HG02981 (cell line): ENCODE data around the gene CMSS1.
"Not testable (repeated sequence)": the region's sequence is repeated elsewhere in the genome, so short reads cannot be mapped to it uniquely, and the experiment has no call there.

Experiments used
- ATAC-seq: cut with Tn5 transposase; IDR thresholded peaks from one replicate; pipeline ENCODE4 v1.9.1; 2021; ENCODE audit warnings: mild to moderate bottlenecking, moderate library complexity; ENCODE audit not compliant: unreplicated experiment

The CMSS1 gene

DNA sequence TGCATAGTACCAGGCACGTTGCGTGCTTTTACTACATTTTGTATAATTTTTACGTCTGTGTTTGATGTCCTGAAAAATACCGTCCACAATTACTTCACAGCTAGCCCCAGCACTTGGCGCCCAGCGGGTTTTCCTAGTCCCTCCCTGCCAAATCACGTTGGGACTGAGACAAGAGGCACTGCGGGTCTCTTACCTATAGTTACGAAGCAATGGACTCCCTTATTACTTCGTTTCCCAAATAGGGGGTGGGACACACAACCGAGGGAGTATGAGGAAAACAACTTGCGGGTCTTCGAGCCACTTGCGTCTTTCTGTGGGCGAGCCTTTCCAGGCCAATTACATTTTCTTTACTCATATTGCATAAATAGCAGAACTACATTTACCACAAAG lies 620 bp upstream of the CMSS1 start:
- no peak for ATAC-seq

DNA sequence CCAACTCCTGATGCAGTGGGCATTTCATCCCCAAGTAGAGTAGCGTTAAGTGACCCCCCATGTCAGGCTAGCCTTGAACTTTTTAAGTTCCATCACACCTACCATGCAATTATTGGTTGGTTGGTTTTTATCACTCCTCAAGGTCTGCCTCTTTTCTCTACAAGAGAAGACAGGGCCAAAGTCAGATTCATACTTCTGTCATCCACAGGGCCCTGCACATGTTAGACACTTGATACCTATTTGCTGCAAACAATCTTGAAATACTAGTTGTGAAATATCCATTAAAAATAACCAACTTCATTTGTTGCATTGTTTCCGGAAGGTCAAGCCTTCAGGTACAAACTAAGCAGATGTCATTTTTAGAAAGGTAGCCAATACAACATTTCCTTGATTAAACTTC lies 1.2 kb downstream of the CMSS1 start:
- ATAC-seq = no peak

DNA sequence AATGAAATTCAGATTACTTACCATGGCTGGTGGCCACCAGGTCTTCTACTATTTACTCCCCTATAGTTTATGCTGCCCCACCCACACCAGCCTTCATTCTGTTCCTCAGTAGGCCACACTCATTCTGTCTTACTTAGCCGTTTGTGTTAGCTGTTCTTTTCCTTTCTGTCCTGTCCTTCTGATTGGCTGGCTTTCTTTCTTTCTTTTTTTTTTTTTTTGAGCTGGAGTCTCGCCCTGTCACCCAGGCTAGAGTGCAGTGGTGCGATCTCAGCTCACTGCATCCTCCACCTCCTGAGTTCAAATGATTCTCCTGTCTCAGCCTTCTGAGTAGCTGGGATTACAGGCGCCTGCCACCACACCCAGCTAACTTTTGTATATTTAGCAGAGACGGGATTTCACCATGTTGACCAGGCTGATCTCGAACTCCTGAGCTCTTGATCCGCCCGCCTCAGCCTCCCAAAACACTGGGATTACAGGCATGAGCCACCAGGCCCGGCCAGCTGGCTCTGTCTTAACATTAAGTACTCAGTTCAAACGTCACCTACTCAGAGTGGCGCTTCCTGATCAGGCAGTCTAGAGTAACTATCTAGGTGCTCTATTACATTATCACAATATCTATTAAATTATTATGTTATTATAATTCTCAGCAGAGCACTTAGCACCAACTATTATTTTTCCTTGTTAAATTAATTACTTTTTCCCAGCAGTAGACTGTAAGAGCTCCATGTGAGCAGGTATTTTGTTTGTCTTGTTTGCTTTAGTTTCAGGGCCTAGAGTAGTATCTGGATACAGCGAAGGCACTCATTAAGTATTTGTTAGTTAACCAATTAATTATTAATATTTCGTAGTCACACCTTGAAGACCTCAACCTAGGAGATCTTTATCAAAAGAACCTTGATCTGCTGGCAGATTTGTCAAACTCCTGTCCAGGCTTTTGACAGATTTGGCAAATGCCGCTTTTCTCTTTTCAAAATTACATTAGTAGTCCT lies 6.4 kb downstream of the CMSS1 start:
- no peak for ATAC-seq

DNA sequence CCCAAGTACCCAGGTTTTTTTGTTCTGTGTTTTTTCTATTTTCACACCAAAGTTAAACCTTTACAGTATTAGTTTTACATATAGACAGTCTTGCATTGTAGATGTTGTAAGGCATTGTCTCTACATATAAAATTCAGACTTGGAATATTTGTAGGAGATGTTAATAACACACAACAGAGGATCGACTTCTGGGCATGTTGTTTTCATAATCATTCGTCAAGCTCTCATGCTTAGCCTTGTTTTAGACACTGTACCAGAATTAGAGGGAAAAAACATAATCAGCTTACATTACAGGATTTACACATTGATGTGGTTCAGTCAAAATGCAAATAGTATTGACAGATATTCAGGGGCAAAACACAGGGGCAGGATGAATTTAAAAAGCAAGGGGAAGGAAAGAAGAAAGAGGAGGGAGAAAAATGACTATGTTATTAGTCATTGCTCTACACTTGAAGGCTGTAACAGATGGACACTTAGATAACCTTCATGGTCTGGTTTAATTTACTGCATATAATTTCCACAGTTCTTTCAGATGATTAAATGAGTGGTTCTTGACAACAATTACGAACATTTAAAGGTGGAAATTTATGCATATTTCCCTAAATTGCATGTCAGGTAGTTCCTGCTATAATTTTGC lies 7.5 kb downstream of the CMSS1 start:
- ATAC-seq = no peak

DNA sequence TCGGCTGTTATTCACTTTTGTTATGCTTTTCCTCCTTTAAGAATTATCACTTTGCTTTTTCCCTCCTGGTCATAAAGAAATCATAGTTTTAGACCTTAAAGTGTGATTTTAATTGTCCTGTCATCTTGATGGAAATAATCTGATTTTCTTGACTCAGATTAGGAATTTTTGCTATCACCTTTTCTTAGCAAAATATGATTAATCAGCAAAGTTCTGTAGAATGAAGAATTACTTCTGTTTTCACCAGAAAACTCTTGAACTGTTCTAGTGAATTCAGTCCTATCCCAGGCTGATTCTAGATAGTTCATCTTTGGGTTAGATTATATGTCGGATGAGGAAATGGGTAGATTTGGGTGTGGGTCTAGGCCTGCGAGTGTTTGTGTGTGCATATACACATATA lies 12.2 kb downstream of the CMSS1 start:
- ATAC-seq = no peak

DNA sequence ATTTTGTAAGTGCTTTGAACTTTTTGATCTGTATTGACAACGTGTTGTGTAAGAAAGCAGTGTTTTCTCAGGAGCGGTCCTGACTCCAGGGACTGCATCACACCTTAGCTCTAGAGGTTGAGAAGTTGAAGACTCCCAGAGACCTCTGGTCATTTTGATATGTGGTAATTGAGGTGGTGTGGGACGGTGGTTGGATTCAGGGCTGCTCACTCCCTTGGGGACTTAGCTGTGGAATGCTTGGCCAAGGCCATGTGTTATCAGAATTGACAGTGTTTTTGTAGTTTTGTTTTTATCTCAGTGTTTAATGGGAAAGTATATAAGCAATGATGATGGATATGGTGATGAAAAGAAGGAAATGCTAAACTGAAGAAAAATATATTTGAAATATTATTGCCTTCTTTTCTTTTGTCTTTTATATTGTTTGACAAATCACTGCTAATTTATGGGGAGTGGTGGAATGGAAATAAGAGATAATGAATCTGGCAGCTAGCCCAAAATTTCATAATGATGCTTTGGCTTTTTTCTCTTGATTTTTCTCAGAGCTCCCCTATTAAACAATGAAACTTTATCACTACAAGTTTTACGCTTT lies 16.0 kb downstream of the CMSS1 start:
- ATAC-seq = no peak

DNA sequence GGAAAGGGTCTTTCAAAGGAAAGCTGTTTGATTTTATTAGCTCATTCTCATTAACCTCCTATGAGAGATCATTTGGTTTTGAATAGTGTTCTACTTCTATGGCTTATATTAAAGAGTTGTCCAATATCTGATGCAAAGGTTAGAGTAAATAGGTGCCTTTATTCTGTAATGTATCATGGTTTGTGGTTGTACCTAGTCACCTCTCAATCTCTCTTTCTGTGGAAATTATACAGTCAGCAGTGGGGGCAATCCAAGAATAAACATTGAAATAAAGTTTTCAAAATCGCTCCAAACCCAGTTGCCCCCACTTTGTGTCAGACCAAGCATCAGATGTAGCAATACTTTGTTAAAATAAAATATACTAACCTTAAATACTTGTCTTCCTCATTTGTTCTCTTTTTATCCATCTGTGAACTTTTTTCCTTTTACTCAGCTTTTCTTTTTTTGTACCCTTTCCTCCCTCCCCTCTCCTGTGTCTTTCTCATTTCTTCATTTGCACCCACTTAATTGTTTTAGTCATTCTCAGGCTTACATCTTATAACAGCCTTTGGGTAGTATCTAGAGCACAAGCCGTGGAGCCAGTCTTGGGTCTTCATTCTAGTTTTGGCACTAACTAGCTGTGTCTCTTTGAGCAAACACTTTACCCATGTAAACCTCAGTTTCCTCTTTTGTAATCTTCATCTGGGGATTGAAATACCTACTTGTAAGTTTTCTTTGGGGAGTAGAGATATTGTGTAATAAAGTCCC lies 16.7 kb downstream of the CMSS1 start:
- no peak for ATAC-seq

DNA sequence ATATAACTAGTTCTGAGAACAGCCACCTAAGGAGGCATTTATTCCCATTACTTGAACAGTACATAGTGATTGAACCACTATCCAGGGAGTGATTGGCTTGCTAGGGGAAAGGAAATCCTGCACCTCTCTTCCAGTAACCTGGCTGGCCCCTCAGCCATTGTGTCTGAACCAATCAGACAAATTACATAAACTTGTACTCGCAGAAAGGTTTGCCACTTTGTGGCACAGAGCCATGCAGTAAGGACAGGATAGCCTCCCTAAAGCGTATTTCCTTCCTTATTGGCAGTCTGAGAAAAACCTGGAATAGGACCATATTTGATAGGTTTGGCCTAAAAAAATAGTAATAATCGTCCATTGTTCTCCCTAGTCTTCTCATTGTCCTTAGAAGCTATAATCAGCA lies 19.0 kb downstream of the CMSS1 start:
- no peak for ATAC-seq

DNA sequence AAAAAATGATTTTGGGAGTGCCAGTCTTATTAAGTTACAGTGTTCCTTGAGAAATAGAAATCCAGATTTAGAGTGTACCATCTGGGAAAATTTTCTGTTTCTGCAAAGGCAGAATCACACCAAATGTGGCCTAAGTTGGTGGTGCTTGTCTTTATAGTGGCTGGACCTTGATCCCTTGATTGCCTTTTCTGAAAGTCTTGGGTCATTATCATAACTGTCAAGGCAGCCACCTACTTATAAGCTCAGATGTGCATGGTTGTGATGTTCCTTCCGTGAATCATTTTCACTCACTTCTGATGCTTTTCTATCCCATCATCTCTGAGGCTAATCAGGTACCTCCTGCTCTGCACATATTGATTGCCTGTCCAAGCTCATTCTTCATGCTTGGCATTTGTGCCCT lies 20.1 kb downstream of the CMSS1 start:
- ATAC-seq = no peak

DNA sequence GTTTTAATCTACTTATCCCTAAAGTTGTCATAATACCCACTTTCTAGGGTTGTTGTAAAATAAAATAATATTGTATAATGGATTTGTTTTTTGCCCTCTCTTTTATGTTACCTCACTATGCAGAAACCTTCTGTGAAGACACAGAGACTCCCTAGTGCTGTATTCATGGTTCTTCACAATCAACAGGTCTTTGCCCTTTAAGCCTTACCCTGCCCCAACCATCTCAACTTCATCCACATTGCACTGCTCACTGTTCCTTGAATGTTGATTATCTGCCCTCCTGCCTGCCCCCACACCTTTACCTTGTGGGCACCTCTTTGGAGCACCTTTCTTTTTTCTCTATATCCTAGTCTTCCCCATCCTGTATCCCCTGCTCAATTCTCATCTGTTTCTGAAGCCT lies 21.1 kb downstream of the CMSS1 start:
- ATAC-seq = no peak

DNA sequence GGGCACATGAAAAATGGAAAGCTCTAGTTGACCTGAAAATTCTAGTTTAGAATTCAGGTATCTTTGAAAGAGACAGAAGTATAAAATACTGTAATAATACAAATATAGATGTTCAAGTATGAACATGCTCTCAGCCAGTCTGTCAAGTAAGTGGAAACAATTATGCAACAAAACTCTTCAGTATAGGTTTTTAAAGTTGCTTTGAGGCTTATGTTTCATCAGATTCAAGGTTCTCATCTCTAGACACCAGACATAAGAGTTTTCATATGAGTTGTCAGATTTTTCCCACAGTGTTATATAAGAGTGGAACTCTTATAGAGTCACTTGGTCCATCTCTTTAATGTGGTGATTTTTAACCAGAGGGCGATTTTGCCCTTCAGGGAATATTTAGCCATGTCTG lies 22.0 kb downstream of the CMSS1 start:
- ATAC-seq = no peak

DNA sequence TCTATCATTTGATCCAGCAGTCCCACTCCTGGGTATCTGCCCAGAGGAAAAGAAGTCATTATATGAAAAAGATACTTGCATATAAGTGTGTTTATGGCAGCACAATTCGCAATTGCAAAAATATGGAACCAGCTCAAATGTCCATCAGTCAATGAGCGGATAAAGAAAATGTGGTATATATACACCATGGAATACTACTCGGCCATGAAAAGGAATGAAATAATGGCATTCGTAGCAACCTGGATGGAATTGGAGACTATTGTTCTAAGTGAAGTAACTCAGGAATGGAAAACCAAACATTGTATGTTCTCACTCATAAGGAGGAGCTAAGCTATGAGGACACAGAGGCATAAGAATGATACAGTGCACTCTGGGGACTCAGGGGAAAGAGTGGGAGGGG lies 24.3 kb downstream of the CMSS1 start:
- not testable (repeated sequence) for ATAC-seq

DNA sequence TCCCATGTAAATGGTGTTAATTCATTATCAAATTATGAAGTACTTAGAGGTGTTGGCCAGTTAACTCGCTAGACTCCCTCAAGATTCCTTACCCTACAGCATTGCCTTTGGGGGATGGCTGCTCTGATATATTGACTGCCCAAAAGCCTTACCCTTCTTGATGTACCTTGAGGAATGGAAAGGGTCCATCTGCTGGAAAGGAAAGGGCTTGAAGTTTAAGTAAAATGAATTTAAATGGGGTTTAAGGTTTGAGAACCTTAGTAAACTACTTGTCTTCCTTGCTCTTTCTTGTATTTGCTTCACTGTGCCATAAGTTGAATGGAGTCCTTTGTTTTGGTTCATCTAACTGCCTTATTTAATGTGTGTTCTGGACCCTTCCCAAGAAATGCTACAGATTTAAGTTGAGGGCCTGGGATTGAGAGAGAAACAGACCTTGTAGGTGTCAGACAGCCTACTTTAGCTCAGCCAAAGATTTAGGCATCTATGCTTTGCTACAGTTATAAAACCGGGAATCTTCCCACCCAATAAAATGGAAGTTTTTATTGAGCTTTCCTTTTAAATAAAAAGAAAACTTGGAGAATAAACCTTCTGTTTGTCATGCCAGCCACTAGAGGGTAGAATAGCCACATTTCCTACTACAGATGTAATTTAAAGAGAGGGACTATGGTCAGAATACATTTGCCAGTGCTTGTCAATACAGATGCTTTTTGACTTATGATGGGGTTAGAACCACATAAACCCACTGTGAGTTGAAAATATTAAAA lies 25.3 kb downstream of the CMSS1 start:
- peak; percentile 55 for ATAC-seq

DNA sequence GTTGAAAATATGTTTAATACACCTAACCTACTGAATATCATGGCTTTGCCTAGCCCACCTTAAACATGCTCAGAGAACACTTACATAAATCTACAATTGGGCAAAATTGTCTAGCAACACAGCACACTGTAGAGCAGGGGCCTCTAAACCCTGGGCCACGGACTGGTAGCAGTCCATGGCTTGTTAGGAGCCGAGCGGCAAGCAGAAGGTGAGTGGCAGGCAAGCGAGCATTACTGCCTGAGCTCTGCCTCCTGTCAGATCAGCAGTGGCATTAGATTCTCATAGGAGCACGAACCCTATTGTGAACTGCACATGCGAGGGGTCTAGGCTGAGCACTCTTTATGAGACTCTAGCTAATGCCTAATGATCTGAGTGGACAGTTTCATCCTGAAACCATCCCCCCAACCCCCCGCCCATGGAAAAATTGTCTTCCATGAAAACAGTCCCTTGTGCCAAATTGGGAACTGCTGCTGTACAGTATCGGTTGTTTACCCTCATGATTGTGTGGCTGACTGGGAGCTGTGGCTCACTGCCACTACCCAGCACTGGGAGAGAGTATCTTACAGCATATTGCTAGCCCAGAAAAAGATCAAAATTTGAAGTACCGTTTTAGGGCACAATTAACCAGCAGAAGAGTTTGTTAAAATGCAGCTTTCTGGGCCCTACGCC lies 26.1 kb downstream of the CMSS1 start:
- no peak for ATAC-seq

DNA sequence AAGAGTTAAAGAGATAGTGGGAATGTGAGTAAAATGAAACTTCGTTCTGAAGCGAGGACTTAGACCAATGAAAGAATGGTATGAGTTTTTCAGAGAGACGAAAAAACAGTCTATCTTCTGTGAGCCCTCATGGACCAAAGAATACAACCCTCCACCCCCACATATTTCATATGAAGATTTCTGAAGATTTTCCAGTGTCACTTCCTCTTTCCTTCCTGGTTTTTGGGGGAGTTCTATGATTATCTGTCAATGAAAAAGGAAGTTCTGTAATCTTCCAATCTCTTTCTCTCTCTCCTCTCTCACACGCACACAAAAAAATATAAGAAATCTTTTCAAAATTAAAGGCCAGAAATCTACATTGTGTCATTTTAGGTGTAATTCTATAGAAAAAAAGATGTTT lies 27.7 kb downstream of the CMSS1 start:
- ATAC-seq = no peak

DNA sequence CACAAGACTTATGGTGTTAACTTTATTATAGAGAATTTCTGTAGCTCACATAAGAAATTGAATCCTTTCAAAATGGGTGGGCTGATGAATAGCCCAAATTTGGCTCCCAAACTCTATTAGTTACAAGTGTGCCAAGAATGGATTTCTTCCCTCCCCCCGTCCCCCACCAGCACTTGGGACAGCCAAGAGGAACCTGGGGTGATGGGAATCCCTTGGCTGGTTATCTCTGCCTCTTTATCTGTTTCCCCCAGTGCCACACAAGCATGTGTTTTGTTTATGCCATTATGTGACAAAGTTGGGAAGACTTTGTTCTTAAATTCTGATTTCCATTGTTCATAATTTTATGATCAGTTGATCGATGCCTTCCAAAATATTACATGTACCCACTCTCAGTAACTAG lies 28.3 kb downstream of the CMSS1 start:
- ATAC-seq = no peak

DNA sequence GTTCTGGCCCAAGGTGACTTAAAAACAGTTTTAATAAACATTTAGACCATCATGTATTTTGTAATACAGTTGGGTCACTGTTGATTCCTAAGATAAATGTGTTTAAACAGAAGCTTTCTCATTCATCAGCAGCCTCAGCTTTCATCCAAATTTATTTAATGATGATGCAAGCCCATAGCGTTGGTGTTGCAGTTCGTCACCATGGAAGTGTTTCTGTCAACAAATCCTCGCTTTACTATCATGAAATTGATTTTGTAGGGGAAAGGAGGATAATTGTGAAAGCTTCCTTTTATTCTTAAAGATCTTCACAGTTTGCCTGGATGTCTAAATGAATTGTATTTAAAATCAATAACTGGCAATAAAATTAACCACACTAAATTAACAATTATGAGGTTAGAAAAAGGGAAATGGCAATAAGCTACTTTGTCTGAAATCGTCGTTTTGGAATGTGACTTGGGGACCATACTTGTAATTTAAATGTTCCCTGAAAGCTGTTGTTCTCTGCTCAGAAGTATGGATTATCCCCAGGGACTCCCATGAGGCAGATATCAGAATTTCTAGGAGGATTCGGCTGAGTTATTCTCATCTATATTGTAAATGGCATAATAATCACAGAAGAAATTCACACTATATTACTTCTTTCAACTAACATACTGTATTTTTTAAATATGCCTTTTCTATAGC lies 29.0 kb downstream of the CMSS1 start:
- ATAC-seq = no peak

DNA sequence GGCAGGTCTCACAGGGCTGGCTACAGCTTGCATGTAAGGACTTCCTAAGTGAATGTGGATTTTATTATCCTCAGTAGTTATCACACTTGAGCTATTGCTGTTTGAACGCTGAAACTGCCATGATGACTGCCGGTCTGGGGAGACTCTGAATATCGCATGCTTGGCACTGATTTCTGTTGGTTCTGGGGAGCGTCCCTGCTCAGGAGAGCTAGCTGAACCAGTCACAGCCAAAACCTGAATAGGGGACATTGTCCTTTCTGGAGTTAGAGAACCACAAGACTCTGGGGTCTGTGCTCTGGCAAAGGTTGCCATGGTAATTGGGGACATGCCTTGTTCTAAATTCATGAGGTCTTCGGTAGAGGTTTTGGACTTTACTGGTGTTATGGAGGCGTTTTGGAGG lies 30.8 kb downstream of the CMSS1 start:
- no peak for ATAC-seq

DNA sequence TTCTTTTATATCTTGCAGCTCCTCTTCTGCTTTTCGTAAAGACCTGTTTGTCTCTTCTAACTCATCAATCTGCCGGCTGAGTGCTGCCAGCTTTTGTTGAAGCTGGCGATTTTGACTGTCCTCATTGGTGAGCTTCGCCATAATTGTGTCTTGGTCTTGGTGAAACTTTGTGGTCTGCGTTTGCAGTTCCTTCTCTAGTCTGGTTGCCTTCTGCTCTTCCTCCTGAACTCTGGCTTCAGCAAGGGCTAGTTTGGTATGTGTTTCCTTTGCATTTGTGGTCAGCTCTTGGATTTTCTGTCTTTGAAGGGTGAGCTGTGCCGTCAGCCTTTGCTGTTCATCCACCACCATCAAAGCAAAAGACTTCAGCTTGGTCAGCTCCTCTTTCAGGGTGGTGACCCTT lies 32.9 kb downstream of the CMSS1 start:
- ATAC-seq = no peak
